ENCODE results near the gene GRAMD4.

Gene GRAMD4

DNA sequence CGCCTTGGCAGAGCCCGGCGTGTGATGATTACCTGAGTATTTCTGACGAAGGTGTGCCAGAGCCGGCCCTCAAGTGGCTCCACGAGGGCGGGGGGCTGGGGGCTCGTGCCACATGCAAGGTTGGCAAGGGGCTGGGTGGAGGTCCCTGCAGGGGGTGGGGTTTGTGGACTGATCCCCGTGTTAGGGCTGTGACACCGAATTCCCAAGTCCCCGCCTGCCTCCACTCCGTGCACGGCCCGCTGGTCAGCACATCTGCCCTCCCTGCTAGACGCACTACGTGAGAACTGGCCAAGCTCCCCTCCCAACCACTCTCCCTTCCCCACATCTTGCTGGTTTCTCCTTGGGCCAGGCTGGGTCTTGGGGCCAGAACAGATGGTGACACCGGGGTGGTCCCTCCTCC lies 34.2 kb downstream of the GRAMD4 start:
- Histone ChIP-seq H3K4me2 (ENCODE audit: low read length) (no peak overlapping the region), H3K79me2 (ENCODE audit: insufficient read depth, low read length) (no peaks in the 10 kb centered on the region), H3K36me3 (ENCODE audit: insufficient read depth, low read length) (no peaks in the 10 kb centered on the region), H3K27me3 (ENCODE audit: insufficient read depth, low read length) (no peaks in the 10 kb centered on the region), H2AFZ (ENCODE audit: low read length) (no peak overlapping the region), H4K20me1 (ENCODE audit: insufficient read depth, low read length) (no peaks in the 10 kb centered on the region), H3K9ac (ENCODE audit: low read length) (no peak overlapping the region), H3K4me3 (ENCODE audit: low read depth, low read length, poor library complexity, severe bottlenecking) (no peak overlapping the region), H3K27ac (ENCODE audit: low read depth, low read length, poor library complexity, severe bottlenecking) (no peak overlapping the region), H3K9me3 (ENCODE audit: low read length) (no peaks in the 10 kb centered on the region), H3K9me2 (ENCODE audit: low read depth, low read length) (no peaks in the 10 kb centered on the region), H3K4me1 (ENCODE audit: insufficient read depth, low read length, severe bottlenecking) (peaks cover 8% of the 10 kb centered on the region), H3F3A (ENCODE audit: insufficient read depth, low read length) (no peaks in the 10 kb centered on the region)
- no peak for TF ChIP-seq EZH2 (IDR thresholded peaks at IDR 0.05; ENCODE audit: borderline replicate concordance, low read length)
- TF ChIP-seq, protein P1, sequence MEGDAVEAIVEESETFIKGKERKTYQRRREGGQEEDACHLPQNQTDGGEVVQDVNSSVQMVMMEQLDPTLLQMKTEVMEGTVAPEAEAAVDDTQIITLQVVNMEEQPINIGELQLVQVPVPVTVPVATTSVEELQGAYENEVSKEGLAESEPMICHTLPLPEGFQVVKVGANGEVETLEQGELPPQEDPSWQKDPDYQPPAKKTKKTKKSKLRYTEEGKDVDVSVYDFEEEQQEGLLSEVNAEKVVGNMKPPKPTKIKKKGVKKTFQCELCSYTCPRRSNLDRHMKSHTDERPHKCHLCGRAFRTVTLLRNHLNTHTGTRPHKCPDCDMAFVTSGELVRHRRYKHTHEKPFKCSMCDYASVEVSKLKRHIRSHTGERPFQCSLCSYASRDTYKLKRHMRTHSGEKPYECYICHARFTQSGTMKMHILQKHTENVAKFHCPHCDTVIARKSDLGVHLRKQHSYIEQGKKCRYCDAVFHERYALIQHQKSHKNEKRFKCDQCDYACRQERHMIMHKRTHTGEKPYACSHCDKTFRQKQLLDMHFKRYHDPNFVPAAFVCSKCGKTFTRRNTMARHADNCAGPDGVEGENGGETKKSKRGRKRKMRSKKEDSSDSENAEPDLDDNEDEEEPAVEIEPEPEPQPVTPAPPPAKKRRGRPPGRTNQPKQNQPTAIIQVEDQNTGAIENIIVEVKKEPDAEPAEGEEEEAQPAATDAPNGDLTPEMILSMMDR (IDR thresholded peaks at IDR 0.05; ENCODE audit: low read length) = no peak

DNA sequence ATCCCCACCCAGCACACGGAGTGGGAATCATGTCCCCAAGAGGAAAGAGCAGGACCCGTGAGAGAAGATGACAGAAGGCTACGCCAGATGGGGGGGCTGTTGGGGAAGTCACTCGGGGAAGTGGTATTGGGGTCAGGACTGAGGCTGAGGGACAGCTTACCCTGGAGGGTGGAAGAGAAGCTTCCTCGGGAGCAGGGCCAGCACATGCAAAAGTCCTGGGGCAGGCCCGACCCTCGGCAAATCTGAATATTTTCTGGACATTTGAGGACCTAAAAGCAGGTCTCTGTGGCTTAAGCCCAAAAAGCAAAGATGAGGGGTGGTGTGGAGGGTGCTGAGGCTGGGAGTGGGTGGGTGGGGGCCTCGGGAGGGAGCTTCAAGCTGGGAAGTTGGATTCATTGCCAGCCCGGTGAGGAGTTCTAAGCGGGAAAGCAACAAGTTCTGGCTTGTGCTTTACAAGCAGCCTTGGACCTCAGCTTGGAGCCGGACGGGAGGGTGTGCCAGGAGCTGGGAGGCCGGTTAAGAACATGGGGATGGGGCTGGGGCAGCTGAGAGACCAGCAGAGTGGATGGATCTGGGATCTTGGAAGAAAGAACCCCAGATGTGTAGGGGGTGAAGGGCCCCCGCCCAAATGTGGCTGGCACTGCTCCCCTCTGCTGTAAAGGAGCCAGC lies 34.9 kb downstream of the GRAMD4 start:
- Histone ChIP-seq H3K4me1 (ENCODE audit: insufficient read depth, low read length, severe bottlenecking) (peaks cover 8% of the 10 kb centered on the region), H3K79me2 (ENCODE audit: insufficient read depth, low read length) (no peaks in the 10 kb centered on the region), H2AFZ (ENCODE audit: low read length) (no peak overlapping the region)

DNA sequence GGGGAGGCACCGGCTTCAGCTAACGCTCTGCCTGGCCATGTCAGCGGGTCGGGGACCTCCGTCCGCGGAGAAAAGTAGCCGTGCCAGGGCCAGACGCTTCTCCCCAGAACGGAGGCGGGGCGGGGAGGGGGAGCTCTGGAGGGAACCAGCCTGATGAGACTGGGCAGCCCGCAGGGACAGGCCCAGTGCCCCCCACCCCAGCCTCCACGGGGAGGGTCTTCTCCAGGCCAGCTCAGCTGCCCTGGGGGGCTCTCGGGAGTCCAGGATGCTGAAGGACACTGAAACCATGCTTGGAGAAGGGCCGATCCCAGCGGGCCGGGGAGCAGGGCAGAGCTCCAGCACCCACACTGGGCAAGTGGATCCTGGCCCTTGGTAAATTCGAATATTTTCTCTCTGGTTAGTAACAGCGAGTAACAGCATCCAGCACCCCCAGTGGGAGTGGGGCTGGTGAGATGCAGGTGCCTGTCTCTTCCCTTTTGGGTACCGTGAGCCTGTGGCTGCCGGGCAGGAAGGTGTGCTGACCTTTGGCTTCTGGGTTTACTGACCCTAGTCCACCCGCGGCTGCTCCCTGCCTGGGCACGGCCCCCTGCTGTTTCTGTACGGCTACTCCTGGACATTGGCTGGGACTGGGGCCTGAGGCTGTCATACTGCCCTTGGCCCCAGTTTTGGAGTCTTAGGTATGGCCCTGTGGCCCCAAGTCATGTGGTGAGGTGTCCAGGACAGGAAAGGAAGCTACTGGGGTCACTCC lies 35.8 kb downstream of the GRAMD4 start:
- Histone ChIP-seq H3K4me2 (ENCODE audit: low read length) (no peak overlapping the region), H3K79me2 (ENCODE audit: insufficient read depth, low read length) (no peaks in the 10 kb centered on the region), H3F3A (ENCODE audit: insufficient read depth, low read length) (no peaks in the 10 kb centered on the region), H4K20me1 (ENCODE audit: insufficient read depth, low read length) (no peaks in the 10 kb centered on the region), H2AFZ (ENCODE audit: low read length) (no peak overlapping the region), H3K27ac (ENCODE audit: low read depth, low read length, poor library complexity, severe bottlenecking) (no peak overlapping the region), H3K36me3 (ENCODE audit: insufficient read depth, low read length) (no peaks in the 10 kb centered on the region), H3K9me2 (ENCODE audit: low read depth, low read length) (no peaks in the 10 kb centered on the region), H3K9me3 (ENCODE audit: low read length) (no peaks in the 10 kb centered on the region), H3K4me3 (ENCODE audit: low read depth, low read length, poor library complexity, severe bottlenecking) (no peak overlapping the region), H3K9ac (ENCODE audit: low read length) (no peak overlapping the region), H3K4me1 (ENCODE audit: insufficient read depth, low read length, severe bottlenecking) (peaks cover 8% of the 10 kb centered on the region), H3K27me3 (ENCODE audit: insufficient read depth, low read length) (no peaks in the 10 kb centered on the region)
- no peak for TF ChIP-seq EZH2 (IDR thresholded peaks at IDR 0.05; ENCODE audit: borderline replicate concordance, low read length)
- TF ChIP-seq, protein P1 (IDR thresholded peaks at IDR 0.05; ENCODE audit: low read length) = no peak

More for the DNA sequence above, 34.9 kb downstream of the GRAMD4 start:
- Histone ChIP-seq H3F3A (ENCODE audit: insufficient read depth, low read length) (no peaks in the 10 kb centered on the region), H3K9me3 (ENCODE audit: low read length) (no peaks in the 10 kb centered on the region), H3K4me3 (ENCODE audit: low read depth, low read length, poor library complexity, severe bottlenecking) (no peak overlapping the region), H3K27ac (ENCODE audit: low read depth, low read length, poor library complexity, severe bottlenecking) (no peak overlapping the region), H4K20me1 (ENCODE audit: insufficient read depth, low read length) (no peaks in the 10 kb centered on the region), H3K9me2 (ENCODE audit: low read depth, low read length) (no peaks in the 10 kb centered on the region), H3K9ac (ENCODE audit: low read length) (no peak overlapping the region), H3K4me2 (ENCODE audit: low read length) (no peak overlapping the region), H3K27me3 (ENCODE audit: insufficient read depth, low read length) (no peaks in the 10 kb centered on the region), H3K36me3 (ENCODE audit: insufficient read depth, low read length) (no peaks in the 10 kb centered on the region)
- TF ChIP-seq, protein P1 (IDR thresholded peaks at IDR 0.05; ENCODE audit: low read length) = no peak

All from OCI-LY1 (cell line).